Activated CD4-positive, alpha-beta T cell treated with anti-CD3 and anti-CD28 coated beads, Interleukin-2, amount 10 ng/mL, durations not matched to agents 7 days and 5 days (primary cell): ENCODE measurements around the gene DDRGK1. TPM values are rescaled to one million over a fixed set of nuclear protein-coding genes. Genes with fewer than 3 reads are reported as not detected.
"Not testable (repeated sequence)": the region's sequence is repeated elsewhere in the genome, so short reads cannot be mapped to it uniquely, and the experiment has no call there.

ENCODE experiments used
- CTCF ChIA-PET: fragments of 350-600 bp; sonication (Branson Sonifier 250); formaldehyde crosslinking; loops from one replicate; lab custom pipeline; 2021; ENCODE audit warnings: antibody characterized with exemption; lab: Charles Lee
- POLR2A ChIA-PET: fragments of 350-600 bp; sonication (Branson Sonifier 250); formaldehyde crosslinking; loops from one replicate; lab custom pipeline; 2021; ENCODE audit warnings: antibody characterized with exemption; lab: Charles Lee
- DNase-seq: peaks from one replicate; pipeline ENCODE4 v3.0.0-alpha.2; 2020
- H3K27ac Mint-ChIP-seq: one replicate; pipeline ENCODE4 v1.8.0; 2021; ENCODE audit warnings: mild to moderate bottlenecking, moderate library complexity, mixed read lengths
- H3K27me3 Mint-ChIP-seq: one replicate; pipeline ENCODE4 v1.8.0; 2021; ENCODE audit warnings: mixed read lengths
- H3K36me3 Mint-ChIP-seq: one replicate; pipeline ENCODE4 v1.8.0; 2021; ENCODE audit warnings: low read depth, mixed read lengths
- H3K4me1 Mint-ChIP-seq: one replicate; pipeline ENCODE4 v1.8.0; 2021; ENCODE audit warnings: mixed read lengths
- H3K4me3 Mint-ChIP-seq: one replicate; pipeline ENCODE4 v1.8.0; 2021; ENCODE audit warnings: mild to moderate bottlenecking, moderate library complexity, mixed read lengths
- H3K9me3 Mint-ChIP-seq: one replicate; pipeline ENCODE4 v1.8.0; 2021; ENCODE audit warnings: mixed read lengths
- total RNA-seq, 2 experiments: library from RNA; stranded (reverse); gene quantifications; one replicate each; pipeline ENCODE4 v1.2.3, GENCODE V29; 2021

The DDRGK1 gene
- total RNA-seq, 2 experiments from 2014 or later: 46.5 to 58.9 TPM

DNA sequence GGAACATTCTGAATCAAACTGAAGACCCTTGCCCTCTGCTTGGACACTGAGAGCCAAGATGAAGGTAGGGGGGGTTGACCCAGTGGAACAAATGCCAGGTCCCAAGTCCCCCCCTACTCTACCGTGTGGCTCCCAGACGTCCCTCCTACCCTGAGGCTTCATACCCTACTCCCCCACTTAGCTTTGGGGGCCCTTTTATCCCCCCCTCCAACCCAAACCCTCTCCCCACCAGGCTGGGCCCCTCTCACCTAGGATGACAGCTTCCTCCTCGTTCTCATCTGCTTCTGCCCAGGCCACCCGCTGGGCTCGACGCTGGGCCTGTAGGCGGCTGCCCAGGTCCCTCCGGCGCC is 1.5 kb downstream of the DDRGK1 start:
- Mint-ChIP-seq H3K9me3 (no peaks in the 10 kb centered on the region), H3K27ac (peak overlapping the region; percentile 97), H3K36me3 (peaks cover 32% of the 10 kb centered on the region), H3K27me3 (no peaks in the 10 kb centered on the region), H3K4me1 (peaks cover 17% of the 10 kb centered on the region), H3K4me3 (peak overlapping the region; percentile 92)
- DNase-seq: no peak
- POLR2A ChIA-PET: no interaction called here
- CTCF ChIA-PET: no interaction called here

DNA sequence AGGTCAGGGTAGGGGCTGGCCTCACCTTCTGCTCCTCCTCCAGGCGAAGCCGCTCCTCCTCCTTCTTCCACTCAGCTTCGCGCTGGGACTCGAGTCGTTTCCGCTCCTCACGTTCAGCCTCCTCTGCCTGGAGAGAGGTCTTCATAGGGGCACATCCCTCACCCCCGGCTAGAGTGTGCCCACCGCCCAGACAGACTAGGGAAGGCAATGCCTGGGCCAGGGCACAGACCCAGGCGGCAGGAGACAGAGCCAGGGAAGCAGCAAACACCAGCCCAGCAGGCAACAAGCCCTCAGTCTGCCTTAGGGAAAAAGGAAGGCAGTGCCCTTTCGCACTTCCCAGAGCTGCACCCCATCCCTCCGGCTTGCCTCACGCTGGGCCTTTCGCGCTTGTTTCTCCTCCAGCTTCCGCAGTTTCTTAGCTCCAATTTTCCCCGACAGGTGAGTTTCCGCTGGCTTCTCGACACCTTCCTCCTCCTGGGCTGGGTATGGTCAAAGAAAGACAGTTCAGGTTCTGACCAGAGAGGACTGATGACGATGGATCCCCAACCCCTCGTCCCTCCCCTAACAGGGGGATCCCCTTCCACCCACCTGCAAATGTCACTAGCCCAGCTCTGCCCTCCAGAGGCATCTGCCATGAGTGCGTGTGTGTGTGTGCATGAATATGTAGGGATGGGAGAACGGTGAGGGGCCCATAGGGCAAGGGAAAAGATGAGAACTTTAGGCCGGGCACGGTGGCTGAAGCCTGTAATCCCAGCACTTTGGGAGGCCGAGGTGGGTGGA is 4.3 kb downstream of the DDRGK1 start:
- H3K27ac Mint-ChIP-seq: no peak overlapping the region
- DNase-seq: no peak
- peaks cover 23% of the 10 kb centered on the region for H3K4me1 Mint-ChIP-seq
- H3K36me3 Mint-ChIP-seq: peaks cover 53% of the 10 kb centered on the region
- no peaks in the 10 kb centered on the region for H3K27me3 Mint-ChIP-seq
- no peaks in the 10 kb centered on the region for H3K9me3 Mint-ChIP-seq
- no peak overlapping the region for H3K4me3 Mint-ChIP-seq
- ChIA-PET CTCF (interaction anchor here (1.0 kb wide), 3 partner anchors 11 to 103 kb away, joined by 3 to 4 read pairs (median 3); no protein-coding TSS in a partner anchor), POLR2A (no interaction called here)

DNA sequence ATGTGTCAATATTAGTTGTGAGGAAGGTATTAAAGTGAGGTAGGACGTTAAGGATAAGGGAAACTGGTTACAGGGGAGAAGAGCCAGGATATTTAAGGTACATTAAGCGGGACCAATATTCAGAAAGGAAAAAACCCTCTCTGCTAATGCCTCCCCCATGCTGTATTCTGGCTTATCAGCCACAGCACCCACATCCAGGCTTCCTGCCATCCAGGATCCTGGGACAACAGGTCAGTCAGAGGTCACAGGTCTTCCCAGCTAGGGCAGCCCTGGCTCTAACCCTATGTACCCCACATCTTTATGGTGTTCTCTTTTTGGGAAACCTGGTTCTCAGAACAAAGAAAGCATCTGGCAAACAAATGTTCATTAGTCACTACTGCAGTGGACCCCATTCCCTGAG is 5.3 kb downstream of the DDRGK1 start:
- POLR2A ChIA-PET: no interaction called here
- H3K4me1 Mint-ChIP-seq: peaks cover 19% of the 10 kb centered on the region
- CTCF ChIA-PET: interaction anchor here (1.0 kb wide), 1 partner anchor 13 kb away, joined by 4 read pairs; no protein-coding TSS in a partner anchor
- H3K9me3 Mint-ChIP-seq: no peaks in the 10 kb centered on the region
- no peaks in the 10 kb centered on the region for H3K27me3 Mint-ChIP-seq
- H3K27ac Mint-ChIP-seq: no peak overlapping the region
- no peak for DNase-seq
- peaks cover 54% of the 10 kb centered on the region for H3K36me3 Mint-ChIP-seq
- no peak overlapping the region for H3K4me3 Mint-ChIP-seq

DNA sequence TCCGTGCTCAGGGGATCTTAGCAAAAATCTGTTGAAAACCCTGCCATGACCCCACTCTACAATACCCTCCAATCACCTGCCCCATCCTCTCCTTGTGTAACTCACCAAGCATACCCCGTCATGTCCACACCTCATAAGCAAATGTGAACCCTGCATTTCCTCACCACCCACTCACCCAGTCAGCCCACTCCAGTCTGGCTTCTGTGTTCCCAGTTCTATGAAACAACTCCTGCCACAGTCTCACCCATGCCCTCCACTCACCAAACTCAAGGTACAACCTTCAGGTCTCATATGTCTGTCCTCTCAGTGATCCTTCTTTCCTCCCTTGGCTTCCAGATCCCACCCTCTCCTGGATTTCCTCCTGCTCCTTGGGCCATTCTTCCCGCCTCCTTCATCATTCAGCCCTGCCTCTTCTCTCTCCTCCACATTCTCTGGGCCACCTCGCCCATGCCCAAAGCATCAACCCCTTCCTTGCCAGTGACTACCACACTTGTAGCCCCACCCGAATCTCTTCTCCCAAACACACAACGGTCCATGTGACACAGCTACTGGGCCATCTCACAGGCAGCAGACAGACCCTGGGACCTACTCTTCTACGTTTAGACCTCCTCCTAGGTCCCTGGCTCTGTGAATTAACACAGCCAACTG is 8.8 kb downstream of the DDRGK1 start:
- no peak for DNase-seq
- CTCF ChIA-PET: interaction anchor here (0.5 to 0.7 kb wide), 2 partner anchors 12 to 52 kb away, joined by 3 read pairs; no protein-coding TSS in a partner anchor
- no peak overlapping the region for H3K4me3 Mint-ChIP-seq
- POLR2A ChIA-PET: no interaction called here
- H3K4me1 Mint-ChIP-seq: peaks cover 7% of the 10 kb centered on the region
- H3K36me3 Mint-ChIP-seq: peaks cover 64% of the 10 kb centered on the region
- H3K9me3 Mint-ChIP-seq: no peaks in the 10 kb centered on the region
- no peaks in the 10 kb centered on the region for H3K27me3 Mint-ChIP-seq
- H3K27ac Mint-ChIP-seq: peak overlapping the region; percentile 14

DNA sequence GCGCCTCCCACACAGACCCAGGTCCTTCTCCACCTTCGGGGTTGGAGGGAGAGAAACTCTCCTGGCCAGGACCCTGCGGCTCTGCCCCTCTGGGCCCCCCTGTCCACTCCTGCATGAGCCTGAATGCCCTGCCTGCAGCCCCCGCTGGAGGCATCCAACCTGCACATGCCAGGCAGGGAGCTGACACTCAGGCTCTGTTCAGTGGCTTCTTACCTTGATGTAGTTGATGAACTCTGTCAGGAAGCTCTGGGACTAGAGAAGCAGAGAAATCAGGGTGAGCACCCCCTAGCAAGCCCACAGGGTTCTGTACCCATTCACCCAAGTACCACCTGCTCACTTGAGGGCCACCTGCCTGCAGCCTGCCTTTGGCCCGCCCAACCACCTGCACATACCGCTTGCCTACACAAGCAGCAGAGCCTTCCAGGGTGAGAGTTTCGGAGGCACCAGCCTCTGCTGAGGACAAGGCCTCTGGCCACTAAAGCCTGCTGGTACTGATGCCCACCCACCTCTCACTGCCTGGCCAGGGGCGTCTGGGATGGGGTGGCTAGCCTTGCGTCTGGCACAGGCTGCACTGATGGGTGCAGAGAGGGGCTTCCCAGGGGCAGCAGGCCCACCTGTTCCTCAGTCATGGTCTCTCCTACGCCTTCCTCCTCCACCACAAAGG is 9.7 kb downstream of the DDRGK1 start:
- no peak for DNase-seq
- Mint-ChIP-seq H3K27me3 (no peaks in the 10 kb centered on the region), H3K27ac (no peak overlapping the region), H3K4me3 (no peak overlapping the region), H3K36me3 (peaks cover 61% of the 10 kb centered on the region), H3K4me1 (peaks cover 7% of the 10 kb centered on the region), H3K9me3 (no peaks in the 10 kb centered on the region)
- ChIA-PET POLR2A (no interaction called here), CTCF (no interaction called here)

DNA sequence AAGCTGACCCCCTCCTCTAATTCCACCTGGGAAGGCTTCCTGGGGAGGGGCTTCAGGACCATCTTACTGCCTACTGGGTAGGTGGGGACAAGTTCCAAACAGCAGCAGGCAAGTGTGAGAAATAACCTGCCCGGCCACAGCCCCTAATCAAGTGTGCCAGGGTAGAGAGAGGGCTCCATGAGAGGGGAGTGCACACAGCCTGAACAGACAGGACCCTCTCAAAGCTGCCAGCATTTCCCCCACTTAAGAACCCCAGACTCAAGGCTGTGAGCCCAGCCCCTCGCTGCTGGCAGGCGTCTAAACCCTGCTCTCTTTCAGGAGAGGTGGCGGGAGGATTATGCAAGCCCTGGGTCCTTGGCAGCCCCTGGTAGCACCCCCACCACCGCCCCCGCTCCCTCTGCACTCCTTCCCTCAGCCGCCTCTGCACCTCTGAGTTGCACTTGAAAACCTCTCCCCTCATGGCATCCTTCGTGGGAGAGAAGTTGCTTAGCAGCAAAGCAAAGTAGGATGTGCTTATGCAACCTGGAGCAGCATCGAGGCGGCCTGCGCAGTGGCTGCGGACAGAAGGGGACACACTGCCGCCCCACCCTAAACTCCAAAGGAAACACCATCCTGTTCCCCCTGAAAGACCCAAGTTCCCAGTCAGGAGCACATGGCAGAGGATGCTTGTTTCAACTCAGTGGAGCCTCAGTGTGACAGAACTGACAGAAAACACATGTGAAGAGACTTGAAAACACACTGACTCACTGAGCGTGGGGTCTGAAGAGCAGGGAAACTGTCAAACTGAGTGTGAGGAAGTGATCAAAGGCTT is 10.5 kb downstream of the DDRGK1 start:
- CTCF ChIA-PET: no interaction called here
- POLR2A ChIA-PET: no interaction called here
- Mint-ChIP-seq H3K27ac (no peak overlapping the region), H3K9me3 (no peaks in the 10 kb centered on the region), H3K4me3 (no peak overlapping the region), H3K4me1 (peaks cover 7% of the 10 kb centered on the region), H3K27me3 (no peaks in the 10 kb centered on the region), H3K36me3 (peaks cover 60% of the 10 kb centered on the region)
- DNase-seq: no peak

DNA sequence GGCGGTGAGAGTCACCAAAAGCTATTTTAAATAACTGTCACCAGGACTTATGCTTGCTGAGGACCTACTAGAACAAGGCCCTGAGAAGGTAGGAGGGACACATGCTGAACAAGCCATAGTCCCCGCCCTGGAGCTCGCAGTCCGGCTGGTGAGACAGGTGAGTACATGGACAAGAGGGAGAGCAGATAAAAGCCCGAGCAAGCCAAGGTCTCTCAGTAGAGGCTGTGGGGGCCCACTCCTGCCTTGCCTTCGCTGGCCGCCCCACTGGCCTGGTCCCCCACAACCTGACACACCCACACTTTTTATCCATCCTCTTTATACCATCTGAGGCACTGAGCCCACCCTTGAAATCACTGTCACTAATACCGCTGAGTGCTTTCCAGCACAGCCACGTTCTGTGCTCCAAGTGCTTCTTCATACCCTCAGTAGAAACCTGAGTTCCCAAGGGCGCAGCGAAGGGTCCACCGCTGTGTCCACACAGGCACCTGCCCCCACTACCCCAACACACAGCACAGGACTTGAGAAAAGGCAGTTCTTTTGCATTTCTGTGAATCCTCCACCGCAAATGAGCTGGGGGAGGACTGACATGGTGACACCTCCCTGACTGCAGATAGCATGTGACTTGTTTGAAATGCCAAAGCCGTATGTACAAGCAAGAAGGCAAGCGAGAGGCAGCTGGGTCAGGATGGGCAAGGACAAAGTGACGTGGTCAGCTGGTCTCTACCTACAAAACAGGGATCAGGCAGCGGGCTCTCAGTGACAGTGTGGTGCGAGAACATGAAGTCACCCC is 12.1 kb downstream of the DDRGK1 start:
- Mint-ChIP-seq H3K36me3 (peaks cover 53% of the 10 kb centered on the region), H3K27ac (no peak overlapping the region), H3K4me3 (no peak overlapping the region), H3K4me1 (peaks cover 7% of the 10 kb centered on the region), H3K27me3 (no peaks in the 10 kb centered on the region), H3K9me3 (no peaks in the 10 kb centered on the region)
- POLR2A ChIA-PET: no interaction called here
- DNase-seq: no peak
- CTCF ChIA-PET: interaction anchor here (0.6 to 1.0 kb wide), 2 partner anchors 22 to 300 kb away, joined by 3 read pairs; no protein-coding TSS in a partner anchor

DNA sequence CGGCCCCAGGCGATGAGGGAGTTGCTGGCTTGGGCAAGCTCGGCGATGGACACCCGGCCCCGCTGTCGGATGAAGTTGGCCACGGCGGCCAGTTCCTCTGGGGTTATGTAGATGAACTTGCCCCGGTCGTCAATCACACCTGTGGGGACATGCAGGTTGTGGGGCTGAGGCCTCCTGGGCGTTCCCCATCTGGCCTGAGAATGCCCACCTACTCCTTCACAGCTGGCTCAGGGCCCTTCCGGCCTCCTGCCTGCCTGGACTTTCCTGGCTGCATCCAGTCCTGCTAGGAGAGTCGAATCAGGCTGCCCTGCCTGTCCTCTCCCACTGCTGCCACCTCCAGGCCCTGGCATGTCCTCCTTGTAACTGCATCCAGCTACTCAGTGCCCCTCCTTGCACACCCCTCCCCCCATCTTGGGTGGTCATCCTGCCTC is 13.8 kb downstream of the DDRGK1 start:
- DNase-seq: no peak
- CTCF ChIA-PET: no interaction called here
- Mint-ChIP-seq H3K36me3 (peaks cover 40% of the 10 kb centered on the region), H3K9me3 (no peaks in the 10 kb centered on the region), H3K4me1 (peaks cover 3% of the 10 kb centered on the region), H3K27me3 (no peaks in the 10 kb centered on the region), H3K4me3 (no peak overlapping the region), H3K27ac (no peak overlapping the region)
- POLR2A ChIA-PET: no interaction called here

DNA sequence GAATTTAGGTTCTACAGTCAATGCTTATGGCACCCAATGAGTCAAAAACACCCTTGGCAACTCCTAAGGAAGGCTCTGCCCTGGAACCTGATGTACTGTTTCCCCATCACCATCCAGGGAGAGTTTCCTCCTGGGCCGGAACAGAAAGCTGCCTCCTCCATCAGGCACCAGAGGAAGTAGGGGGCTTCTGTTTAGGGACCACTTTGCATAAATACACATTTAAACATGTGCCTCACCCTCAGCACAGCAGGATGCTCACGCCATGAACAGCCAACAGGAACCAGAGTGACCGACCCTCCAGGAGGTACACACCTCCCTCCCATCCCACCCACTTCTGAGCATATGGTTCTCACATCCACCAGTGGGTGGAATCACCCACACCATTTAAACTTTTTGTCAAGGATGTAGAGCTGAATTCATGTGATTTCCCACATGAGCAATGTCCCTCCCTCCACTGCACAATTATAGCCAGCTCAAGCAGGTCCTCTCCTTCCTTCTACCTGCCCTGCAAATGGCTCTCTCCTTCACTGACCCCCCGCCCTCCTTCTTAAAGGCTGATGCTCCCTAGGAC is 14.8 kb downstream of the DDRGK1 start:
- Mint-ChIP-seq H3K9me3 (no peaks in the 10 kb centered on the region), H3K4me3 (no peak overlapping the region), H3K4me1 (no peaks in the 10 kb centered on the region), H3K27ac (peak overlapping the region; percentile 62), H3K36me3 (peaks cover 34% of the 10 kb centered on the region), H3K27me3 (no peaks in the 10 kb centered on the region)
- ChIA-PET CTCF (interaction anchor here (1.1 kb wide), 1 partner anchor 11 kb away, joined by 3 read pairs; no protein-coding TSS in a partner anchor), POLR2A (no interaction called here)
- no peak for DNase-seq

DNA sequence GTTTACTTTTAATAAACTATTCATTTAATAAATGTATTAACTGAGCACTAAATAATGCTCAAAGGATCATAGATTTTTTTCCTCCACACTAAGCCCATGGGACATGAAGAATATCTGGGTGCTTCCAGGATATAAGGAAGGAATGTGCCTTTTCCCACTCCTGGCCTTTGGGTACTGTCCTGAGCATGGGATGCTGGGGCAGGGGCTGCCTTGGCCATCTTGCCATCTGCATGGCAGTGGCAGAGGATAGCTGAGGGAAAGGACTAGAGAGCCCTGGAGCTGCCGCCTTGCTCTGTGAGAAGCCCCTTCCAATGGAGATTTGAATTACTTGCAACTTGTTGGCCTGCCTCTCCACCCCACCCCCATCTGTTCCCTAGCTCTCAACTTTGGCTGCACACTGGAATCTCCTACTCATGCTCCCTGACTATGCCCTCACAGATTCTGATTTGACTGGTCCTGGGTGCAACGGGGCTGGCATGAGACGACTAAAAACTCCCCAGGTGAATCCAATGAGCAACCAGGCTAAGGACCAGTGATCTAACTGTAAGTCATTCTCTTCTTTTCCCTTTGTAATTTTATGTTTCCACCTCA is 15.6 kb downstream of the DDRGK1 start:
- peaks cover 36% of the 10 kb centered on the region for H3K36me3 Mint-ChIP-seq
- no peak for DNase-seq

DNA sequence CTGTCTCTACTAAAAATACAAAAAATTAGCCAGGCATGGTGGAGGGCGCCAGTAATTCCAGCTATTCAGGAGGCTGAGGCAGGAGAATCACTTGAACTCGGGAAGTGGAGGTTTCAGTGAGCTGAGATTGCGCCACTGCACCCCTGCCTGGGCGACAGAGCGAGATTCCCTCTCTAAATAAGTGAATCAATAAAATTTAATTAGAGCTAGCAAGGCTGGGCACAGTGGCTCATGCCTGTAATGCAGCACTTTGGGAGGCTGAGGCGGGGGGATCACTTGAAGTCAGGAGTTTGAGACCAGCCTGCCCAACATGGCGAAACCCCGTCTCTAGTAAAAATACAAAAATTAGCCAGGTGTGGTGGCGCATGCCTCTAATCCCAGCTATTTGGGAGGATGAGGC is 16.6 kb downstream of the DDRGK1 start:
- peaks cover 35% of the 10 kb centered on the region for H3K36me3 Mint-ChIP-seq
- not testable (repeated sequence) for H3K27me3 Mint-ChIP-seq, H3K9me3 Mint-ChIP-seq, H3K4me3 Mint-ChIP-seq, H3K4me1 Mint-ChIP-seq, H3K27ac Mint-ChIP-seq, DNase-seq
- CTCF ChIA-PET: interaction anchor here (0.6 to 1.3 kb wide), 4 partner anchors 9 to 481 kb away, joined by 3 to 4 read pairs (median 3); no protein-coding TSS in a partner anchor
- POLR2A ChIA-PET: interaction anchor here (0.7 kb wide), 1 partner anchor 278 kb away, joined by 3 read pairs; no protein-coding TSS in a partner anchor

More for the DNA sequence above, 15.6 kb downstream of the DDRGK1 start:
- ChIA-PET POLR2A (no interaction called here), CTCF (interaction anchor here (0.6 to 1.1 kb wide), 3 partner anchors 11 to 480 kb away, joined by 3 read pairs; no protein-coding TSS in a partner anchor)
- H3K4me3 Mint-ChIP-seq: no peak overlapping the region
- H3K27me3 Mint-ChIP-seq: no peaks in the 10 kb centered on the region
- no peaks in the 10 kb centered on the region for H3K9me3 Mint-ChIP-seq
- no peak overlapping the region for H3K27ac Mint-ChIP-seq
- no peaks in the 10 kb centered on the region for H3K4me1 Mint-ChIP-seq
